GM21423 (cell line): ENCODE data around the gene LRRC28.
"Not testable (repeated sequence)": the region's sequence is repeated elsewhere in the genome, so short reads cannot be mapped to it uniquely, and the experiment has no call there.

ENCODE experiments used
- ATAC-seq: cut with Tn5 transposase; IDR thresholded peaks from one replicate; pipeline ENCODE4 v1.9.1; 2021; ENCODE audit warnings: mild to moderate bottlenecking, moderate library complexity; ENCODE audit not compliant: unreplicated experiment

LRRC28 gene

DNA sequence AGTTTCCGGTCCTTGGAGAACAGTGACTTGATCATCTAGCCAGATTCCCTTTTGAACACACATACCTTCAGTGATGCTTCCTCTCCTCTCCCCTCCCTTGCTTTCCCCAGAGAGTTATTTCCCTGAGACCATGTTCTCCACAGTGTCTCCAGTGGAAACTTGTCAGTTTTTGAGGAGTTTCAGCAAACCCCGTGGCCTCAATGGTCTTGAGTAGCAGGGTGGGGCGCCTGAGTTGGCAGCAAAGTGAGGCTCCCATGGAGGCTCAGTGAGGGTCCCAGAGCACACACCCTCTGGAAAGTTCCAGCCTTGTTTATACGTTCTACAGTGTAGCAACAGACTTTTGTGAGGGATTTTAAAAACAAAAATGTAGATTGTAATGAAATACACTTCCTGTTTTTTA, 135.1 kb downstream of the LRRC28 start:
- no peak for ATAC-seq

DNA sequence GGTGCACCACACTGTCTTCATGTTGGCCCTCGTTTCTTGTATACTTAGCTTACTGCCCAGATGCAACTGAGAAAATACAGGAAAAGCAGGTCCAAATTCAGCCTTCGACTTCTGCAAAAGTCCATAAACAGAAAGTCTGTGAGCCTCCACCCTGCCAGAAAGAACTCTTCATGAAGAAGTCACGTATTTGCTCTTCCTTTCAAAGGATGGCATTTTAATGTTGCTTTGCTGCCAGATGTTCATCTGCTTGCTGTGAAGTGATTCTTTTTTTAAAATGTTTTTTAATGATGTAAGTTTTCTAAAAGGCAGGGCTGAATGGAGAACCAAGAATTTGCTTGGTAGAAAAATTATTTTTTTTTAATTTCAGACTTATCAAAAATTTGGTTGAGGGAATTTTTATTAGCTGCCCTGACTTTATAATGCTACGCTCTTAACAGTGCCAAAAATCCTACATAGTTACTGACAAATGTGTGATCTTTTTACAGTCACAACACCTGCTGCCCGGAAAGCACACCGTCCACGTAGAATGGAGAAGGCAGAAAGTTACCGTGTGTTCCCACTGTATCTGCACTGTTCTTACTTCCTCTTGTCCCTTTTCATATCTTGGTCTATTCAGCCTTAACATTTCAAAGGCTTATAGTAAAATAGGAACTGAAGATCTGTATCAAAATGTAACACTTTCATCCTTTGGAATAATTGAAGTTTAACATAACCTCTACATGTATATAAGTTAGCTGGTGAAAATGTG, 136.3 kb downstream of the LRRC28 start:
- ATAC-seq, result no peak

DNA sequence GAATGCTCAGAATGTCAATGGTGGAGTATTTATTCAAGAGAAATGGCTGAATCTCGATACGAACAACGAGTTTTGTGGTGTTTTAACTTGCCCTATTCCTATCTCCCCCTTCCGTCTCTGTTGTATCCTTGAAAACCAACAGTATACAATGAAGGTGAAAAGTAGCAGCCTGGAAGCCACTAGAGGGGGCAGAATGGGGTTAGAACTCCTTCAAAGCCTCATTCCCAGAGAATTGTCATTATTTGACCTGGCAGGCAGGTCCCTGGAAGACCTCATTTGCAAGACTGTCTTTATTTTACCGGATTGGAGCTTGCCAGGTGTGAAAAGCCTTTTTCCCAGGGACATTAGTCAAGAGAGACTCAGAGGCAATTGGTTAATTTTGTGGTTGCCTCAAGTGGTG, 139.4 kb downstream of the LRRC28 start:
- no peak for ATAC-seq

DNA sequence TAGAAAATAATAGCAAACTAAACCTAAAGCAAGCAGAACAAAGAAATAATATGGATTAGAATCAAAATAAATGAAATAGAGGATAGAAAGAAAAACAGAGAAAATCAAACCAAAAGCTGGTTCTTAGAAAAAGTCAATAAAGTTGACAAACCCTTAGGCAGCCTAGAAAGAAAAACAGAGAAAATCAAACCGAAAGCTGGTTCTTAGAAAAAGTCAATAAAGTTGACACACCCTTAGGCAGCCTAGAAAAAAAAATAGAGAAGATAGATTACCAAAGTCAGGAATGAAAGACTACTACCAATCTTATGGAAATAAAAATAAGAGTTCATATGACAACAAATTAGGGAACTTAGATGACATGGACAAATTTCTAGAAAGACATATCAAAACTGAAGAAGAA, 142.4 kb downstream of the LRRC28 start:
- no peak for ATAC-seq

DNA sequence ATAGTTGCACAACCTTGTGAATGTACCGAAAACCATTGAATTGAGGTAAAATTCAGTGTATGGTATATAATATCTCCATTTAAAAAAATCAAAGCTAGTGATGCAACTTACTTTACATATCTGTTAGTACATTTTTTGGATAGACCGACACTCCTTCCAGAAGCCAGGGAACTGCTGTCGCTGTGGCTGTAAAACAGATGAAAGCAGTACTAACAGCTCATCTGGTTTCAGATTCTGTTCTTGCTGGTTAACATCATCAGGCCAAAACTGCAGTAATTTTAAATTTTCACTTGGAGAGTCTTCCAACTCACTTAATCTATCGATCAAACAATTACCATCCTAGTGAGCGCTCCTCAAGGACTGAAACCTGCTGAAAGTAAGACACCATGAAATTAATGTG, 145.1 kb downstream of the LRRC28 start:
- ATAC-seq, result no peak

DNA sequence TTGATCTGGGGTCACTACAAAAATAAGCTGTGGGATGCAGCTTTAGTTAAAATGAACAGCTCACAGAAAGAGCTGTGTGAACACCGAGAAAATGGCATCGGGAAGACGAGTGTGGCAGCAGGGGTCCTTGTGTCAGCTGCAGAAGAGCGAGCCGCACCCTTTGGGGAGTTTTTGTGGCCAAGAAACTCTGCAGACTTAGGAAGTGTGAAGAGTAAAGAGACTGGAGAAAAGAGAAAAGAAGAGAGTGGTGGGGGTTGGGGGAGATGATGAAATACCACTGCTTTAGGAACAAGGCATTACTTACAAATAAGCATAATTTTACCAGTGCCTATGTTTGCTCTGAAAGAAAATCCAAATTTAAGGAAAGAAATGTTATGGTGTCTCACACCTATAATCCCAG, 147.8 kb downstream of the LRRC28 start:
- ATAC-seq, result no peak

DNA sequence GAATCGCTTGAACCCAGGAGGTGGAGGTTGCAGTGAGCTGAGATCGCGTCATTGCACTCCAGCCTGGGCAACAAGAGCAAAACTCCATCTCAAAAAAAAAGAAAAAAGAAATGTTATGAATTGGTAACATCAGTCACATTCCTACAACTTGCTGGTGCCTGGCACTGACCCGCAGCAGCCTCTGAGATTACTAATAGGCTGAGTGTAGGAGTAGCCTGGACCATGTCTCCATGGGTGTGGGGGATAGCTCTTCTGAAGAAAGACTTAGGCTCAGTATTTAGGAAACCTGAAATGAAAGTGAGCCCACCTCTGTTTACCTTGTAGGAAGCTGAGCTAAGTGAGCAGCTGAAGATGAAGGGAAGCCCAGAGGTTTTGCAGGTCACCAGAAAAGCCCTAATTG, 148.3 kb downstream of the LRRC28 start:
- no peak for ATAC-seq

DNA sequence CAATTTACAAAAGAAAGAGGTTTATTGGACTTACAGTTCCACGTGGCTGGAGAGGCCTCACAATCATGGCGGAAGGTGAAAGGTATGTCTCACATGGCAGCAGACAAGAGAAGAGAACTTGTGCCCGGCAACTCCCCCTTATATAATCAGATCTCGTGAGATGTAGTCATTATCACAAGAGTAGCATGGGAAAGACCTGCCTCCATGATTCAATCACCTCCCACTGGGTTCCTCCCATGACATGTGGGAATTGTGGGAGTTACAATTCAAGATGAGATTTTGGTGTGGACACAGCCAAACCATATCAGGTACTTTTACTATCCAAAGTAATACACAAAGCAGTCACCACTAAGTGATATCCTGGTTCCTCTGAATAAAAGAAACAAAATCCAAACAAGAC, 149.9 kb downstream of the LRRC28 start:
- not testable (repeated sequence) for ATAC-seq

DNA sequence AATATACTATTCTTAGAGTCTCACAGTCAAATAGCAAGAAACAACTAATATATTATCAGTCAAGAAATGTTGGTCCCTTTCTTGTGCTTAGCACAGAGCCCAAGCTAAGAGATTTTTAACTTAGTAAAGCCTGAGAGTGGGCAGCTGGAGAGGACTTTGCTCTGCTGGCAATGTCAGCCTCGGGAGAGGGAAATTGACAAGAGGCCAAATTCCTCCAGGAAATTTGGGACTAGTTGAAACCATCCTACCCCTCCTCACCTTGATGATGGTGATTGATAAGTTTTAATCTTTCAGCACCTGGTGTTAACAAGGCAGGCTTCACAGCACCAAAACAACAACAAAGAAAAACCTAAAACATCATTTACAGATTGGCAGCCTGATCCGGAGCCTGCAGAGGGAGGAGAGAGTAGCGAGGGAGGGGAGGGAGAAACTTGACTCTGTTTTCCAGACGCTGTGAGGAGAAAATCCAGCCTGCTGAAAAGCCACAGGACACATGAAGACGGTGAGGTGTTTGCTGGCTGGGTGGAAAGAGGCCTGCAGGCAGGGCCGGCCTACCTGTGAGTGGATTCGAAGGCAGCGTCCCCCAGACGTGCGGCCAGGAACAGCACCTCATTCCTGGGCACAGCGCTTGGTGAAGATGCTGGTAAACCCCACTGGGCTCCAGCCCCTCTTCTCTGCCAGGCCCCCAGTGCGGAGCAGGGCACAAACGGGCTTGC, 150.9 kb downstream of the LRRC28 start:
- no peak for ATAC-seq

DNA sequence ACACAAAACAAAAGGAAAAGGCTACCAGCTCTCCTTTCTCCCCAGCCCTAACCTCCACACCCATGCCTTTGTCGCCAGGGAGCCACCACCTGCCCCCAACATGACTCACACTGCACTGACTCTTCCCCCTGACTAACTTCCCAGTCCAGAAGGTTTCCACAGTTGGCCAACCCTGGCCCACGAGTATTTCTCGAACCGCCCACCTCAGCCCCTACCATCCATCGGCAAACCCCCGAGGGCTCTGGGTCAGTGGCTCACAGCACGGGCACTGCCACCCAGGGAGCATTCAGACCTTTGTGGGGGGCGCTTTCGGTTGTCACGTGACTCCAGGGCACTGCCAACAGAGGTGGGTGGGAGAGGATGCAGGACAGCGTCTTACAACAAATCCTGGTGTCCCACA, 152.3 kb downstream of the LRRC28 start:
- ATAC-seq, result no peak

DNA sequence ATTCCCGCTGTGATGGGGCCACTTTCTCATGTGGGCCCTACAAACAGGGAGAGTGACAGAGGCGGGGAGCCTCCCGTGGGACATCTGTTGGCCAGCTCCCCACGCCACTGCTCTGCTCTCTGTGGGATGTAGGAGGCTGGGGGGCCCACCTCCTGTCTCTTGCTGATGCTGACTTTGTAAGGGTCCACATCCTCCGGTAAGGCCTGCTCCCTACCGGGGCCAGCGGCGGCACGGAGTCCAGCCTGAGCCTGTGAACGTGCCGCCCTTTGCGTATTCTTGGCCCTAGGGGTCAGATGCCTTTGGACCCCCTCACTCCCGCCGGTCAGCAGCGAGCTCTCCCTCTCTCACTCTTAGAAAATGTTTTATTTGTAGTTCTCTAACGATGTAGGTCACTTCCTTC, 153.2 kb downstream of the LRRC28 start:
- ATAC-seq, result no peak

DNA sequence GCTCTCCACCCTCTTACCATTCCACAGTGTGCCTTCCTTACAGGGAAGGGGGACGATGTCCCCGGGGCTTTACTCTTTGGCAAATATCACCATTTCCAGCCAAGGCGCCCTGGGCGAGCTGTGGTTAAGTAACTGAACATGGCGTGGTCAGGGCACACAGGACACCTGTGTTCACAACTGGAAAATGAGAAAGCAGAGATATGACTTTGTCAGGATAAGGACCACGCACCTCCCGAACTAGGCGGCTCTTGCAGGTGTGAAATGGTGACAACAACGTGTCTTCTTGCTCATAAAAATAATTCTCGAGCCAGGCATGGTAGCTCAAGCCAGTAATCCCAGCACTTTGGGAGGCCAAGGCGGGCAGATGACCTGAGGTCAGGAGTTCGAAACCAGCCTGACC, 154.8 kb downstream of the LRRC28 start:
- no peak for ATAC-seq

DNA sequence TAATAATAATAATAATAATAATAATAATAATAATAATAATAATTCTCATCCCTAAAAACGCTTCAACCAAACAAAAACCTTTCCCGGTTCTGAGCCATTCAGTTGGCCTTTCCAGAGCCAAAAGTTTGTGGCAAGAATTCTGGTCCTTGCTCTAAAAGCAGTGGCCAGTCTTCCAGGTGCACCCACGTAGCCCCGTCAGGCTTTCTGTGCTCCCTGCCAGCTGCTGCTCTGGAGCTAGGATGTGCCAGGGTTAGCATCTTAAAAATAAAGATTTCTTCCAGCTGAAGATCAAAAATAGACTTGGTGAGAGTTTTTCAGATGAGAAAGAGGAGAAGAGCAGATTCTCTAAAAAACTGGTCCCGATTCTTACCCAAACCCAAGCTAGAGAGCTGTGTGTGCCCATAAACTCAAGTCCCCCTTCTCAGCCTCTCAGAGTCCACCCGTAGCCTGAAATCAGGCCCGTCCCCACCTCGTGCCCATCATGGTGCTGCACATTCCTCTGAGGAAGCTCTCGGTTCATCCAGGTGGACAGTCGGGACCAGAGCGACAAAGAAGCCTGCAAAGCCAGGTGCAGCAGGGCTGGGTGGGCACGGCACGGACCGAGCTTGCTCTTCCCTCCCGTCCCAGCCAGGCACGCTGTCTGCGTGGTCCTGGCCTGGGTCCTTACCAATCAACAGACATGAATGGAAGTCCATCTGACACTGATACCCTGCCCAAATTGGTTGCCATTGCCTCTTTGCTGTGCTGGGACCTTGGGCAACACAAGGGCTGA, 155.6 kb downstream of the LRRC28 start:
- ATAC-seq, result no peak

DNA sequence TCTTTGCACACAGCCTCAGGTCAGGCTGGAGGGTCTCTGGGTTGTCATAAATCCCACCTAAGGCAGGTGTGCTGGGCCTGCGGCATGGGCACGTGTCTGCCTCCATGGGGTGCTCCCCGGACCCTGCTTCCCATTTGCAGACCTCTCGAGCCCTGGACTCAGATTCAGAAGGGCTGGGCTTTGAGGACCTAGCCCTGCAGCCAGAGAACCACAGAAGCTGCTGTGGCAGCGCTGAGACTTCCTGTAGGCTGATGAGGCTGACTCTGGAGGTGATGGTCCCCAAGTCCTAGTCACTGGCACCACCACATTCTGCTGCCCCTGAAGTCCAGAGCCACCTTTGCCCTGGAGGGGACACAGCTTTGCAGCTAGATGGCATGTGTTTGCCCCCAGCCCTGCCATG, 156.4 kb downstream of the LRRC28 start:
- ATAC-seq, result no peak

DNA sequence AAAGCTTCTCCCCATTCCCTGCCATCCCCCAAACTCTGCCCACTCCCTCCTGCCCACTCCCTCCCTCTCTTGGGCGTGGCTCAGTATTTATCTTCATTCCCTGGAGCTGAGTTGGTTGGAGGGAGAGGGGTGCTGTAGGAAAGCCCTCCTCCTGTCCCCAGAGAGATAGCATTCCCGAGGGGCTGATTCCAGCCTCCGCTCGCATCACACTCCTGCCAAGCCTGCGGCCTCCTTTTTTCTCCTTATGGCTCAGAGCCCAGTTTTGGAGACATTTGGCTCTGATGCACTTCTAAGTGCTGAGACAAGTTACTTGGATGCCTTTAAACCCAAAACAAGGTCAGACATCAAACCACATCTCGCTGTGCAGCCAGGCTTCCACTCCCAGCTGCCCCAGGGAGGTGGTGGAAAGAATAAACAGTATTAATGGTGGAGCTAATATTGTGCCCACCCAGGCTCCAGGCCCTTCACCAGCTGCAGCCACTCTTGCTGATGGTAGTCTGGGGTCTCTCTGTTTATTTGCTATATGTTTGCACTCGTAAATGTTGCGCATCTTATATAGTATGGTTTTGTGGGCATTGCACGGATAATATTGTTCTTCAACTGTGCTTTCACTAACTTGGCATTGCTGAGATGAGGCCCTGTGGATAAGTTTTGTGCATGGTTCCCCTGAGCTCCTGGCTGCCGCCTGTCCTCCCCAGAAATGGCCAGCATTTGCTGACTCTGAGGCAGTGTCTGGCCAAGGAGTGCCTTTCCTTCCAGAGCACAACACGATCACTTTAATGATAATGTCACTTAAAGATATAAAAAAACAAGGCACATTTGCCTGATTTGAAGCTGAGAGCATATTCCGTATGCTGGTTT, 157.2 kb downstream of the LRRC28 start:
- ATAC-seq, result no peak

DNA sequence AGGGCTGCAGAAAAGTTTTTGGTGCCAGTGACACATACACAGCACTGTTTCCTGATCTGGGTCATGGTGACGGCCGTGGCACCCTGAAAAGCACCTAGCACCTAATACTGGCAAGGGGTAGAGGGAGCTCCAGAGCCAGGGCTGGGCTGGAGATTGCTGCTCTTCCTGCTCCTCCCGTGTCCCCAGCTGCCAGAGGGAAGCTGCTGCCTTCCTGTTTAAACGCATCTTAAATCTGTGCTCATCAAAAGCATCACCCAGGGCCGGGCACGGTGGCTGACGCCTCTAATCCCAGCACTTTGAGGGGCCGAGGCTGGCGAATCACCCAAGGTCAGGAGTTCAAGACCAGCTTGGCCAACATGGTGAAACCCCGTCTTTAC, 157.8 kb downstream of the LRRC28 start:
- ATAC-seq, result no peak

DNA sequence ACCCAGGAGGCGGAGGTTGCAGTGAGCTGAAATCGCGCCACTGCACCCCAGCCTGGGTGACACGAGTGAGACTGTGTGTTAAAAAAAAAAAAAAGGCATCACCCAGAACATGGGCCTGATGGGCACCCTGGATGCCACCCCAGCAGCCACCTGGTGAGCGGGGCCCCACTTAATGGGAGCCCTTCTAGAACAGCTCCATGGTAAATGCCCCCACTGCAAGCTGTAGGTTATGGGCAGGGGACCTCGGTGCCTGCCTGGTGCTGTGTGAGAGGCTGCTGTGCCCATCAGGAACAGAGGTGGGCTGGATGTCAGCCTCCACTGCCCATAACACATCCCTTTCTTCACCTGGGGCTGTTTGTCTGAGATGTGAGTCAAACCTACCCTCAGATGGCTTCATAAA, 158.3 kb downstream of the LRRC28 start:
- ATAC-seq, result no peak

DNA sequence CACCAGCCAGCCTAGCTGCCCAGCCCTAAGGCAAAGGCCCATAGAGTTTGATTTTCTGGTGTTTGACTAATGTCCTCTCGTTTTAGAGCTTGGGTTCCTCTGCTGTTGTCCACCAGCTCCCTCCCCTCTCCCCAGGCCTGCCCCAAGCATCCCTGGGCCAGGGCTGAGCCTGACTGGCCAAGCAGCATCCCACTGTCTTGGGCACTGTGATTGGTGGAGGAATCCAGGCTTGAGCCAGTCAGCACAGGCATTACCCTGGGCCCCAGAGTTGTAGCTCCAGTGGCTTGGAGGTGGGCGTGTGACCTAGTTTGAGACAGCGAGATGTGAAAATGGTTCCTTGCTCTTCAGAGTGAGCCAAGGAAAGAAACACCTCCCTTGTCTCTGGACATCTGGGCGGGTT, 159.2 kb downstream of the LRRC28 start:
- no peak for ATAC-seq

DNA sequence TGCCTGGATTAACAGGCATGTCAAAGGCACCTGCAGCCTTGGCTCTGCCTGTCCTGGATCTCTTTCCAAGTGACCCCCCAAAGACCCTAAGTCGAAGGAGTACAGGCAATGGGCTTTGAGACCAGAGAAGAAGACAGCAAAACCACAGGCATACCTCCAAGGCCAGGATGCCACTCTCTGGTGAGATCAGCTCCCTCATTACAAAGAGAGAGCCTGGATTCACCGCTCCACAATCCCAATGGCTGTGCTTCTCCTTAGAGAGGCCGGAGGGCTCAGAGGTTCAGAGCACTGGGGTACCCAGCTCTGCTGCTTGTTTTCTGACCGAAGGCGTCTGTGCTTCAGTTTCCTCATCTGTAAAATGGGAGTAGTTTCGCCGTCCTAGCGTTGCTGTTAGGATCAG, 160.0 kb downstream of the LRRC28 start:
- ATAC-seq, result no peak

DNA sequence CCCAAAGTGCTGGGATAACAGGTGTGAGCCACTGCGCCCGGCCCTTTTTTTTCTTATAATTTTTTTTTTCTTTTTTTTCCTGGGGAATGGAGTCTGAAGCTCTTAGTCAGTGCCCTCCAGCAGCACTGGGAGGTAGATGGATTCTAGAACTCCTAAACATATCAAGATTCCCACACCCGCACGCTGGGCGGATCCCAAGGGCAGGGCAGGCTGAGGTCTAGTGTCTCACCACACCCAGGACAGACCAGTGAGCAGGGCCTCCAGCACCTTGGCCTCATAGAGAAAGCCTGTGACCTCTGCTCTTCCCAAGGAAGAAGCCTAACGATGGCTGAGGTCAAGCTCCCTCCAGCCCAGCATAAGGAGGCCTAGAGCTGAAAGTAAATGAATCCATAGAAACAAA, 160.8 kb downstream of the LRRC28 start:
- no peak for ATAC-seq

DNA sequence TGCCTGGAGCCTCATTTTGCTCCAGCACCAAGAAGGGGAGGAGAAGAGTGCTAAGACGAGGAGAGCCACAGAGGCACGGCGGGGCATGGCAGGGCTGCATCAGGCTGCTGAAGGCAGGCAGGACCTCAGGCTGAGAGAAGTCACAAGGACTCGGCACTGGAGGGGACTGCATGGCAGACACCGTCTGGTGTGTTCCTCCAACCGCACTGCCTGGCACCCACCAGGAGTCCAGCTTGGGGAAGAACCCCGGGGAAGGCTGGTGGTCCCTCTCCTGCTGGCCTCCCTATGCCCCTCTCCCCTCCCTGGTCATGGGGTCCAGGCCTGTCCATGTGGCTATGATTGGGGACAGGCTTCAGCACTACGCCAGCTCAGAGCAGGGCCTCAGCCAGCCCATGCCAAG, 161.3 kb downstream of the LRRC28 start:
- no peak for ATAC-seq
